ENCODE results near the gene SH3BP4. TPM values are rescaled to one million over a fixed set of nuclear protein-coding genes. Genes with fewer than 3 reads are reported as not detected.

SH3BP4 gene
- total RNA-seq, 4 donors from 2014 or later: 13.5 to 28.4 (median 20.1) TPM

GRCh38 chr2:235097196-235097595 is 145.4 kb downstream of the SH3BP4 start:
- no peak overlapping the region for H3K27ac ChIP-seq
- intact Hi-C loops (cut with DNase I; ENCODE audit: low total_unique reads): no loop called here
- no peaks in the 10 kb centered on the region for H3K4me1 ChIP-seq
- H3K27me3 ChIP-seq: no peaks in the 10 kb centered on the region
- TF ChIP-seq CTCF (IDR thresholded peaks at IDR 0.05) (no peak), POLR2A (IDR thresholded peaks at IDR 0.05) (no peak)
- H3K36me3 ChIP-seq: no peaks in the 10 kb centered on the region
- H3K9me3 ChIP-seq: no peaks in the 10 kb centered on the region
- no peak for DNase-seq
- no peak overlapping the region for H3K4me3 ChIP-seq

- no peak overlapping the region for H3K27ac ChIP-seq
- no peak overlapping the region for H3K4me3 ChIP-seq
- no peaks in the 10 kb centered on the region for H3K27me3 ChIP-seq
- intact Hi-C loops (cut with DNase I; ENCODE audit: low total_unique reads): no loop called here
- H3K9me3 ChIP-seq: no peaks in the 10 kb centered on the region
- DNase-seq: no peak
- no peaks in the 10 kb centered on the region for H3K36me3 ChIP-seq
- no peaks in the 10 kb centered on the region for H3K4me1 ChIP-seq
- TF ChIP-seq POLR2A (IDR thresholded peaks at IDR 0.05) (no peak), CTCF (IDR thresholded peaks at IDR 0.05) (no peak)
Measured at GRCh38 chr2:235098269-235098668, 146.5 kb downstream of the SH3BP4 start.

- Histone ChIP-seq H3K4me1 (no peaks in the 10 kb centered on the region), H3K36me3 (no peaks in the 10 kb centered on the region), H3K27ac (no peak overlapping the region), H3K4me3 (no peak overlapping the region), H3K9me3 (no peaks in the 10 kb centered on the region), H3K27me3 (no peaks in the 10 kb centered on the region)
- intact Hi-C loops (cut with DNase I; ENCODE audit: low total_unique reads): no loop called here
- TF ChIP-seq POLR2A (IDR thresholded peaks at IDR 0.05) (no peak), CTCF (IDR thresholded peaks at IDR 0.05) (no peak)
- DNase-seq: no peak
Measured at GRCh38 chr2:235098736-235099494, 147.1 kb downstream of the SH3BP4 start.

- DNase-seq: no peak
- no peak for TF ChIP-seq POLR2A (IDR thresholded peaks at IDR 0.05)
- no peak for TF ChIP-seq CTCF (IDR thresholded peaks at IDR 0.05)
- H3K9me3 ChIP-seq: no peaks in the 10 kb centered on the region
- intact Hi-C loops (cut with DNase I; ENCODE audit: low total_unique reads): loop anchor here (10.0 kb wide), 1 partner anchor 218 kb away; no protein-coding TSS in a partner anchor
- H3K36me3 ChIP-seq: no peaks in the 10 kb centered on the region
- H3K27me3 ChIP-seq: no peaks in the 10 kb centered on the region
- H3K4me1 ChIP-seq: no peaks in the 10 kb centered on the region
- no peak overlapping the region for H3K4me3 ChIP-seq
- no peak overlapping the region for H3K27ac ChIP-seq
Measured at GRCh38 chr2:235102896-235103295, 151.1 kb downstream of the SH3BP4 start.

Data from uterus (tissue), 4 donors.